ENCODE results near the gene PTPRA.

DNA sequence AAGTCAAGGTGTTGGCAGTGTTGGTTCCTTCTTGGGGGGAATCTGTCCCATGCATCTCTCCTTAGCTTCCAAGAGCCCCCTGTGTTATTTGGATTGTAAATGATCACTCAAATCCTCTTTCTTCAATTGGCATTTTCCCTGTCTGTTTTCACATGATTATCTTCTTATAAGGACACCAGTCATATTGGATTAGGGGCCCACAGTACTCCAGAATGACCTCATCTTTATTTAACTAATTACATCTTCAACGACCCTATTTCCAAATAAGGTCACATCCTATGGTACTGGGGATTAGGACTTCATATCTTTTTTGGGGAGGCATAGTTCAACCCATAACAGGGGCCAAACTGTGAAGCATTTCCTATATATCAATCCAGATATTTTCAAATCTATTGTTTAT lies 57.3 kb downstream of the PTPRA start:
- TF ChIP-seq, protein P1, sequence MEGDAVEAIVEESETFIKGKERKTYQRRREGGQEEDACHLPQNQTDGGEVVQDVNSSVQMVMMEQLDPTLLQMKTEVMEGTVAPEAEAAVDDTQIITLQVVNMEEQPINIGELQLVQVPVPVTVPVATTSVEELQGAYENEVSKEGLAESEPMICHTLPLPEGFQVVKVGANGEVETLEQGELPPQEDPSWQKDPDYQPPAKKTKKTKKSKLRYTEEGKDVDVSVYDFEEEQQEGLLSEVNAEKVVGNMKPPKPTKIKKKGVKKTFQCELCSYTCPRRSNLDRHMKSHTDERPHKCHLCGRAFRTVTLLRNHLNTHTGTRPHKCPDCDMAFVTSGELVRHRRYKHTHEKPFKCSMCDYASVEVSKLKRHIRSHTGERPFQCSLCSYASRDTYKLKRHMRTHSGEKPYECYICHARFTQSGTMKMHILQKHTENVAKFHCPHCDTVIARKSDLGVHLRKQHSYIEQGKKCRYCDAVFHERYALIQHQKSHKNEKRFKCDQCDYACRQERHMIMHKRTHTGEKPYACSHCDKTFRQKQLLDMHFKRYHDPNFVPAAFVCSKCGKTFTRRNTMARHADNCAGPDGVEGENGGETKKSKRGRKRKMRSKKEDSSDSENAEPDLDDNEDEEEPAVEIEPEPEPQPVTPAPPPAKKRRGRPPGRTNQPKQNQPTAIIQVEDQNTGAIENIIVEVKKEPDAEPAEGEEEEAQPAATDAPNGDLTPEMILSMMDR (IDR thresholded peaks at IDR 0.05): no peak
- no peak for TF ChIP-seq EZH2 (IDR thresholded peaks at IDR 0.05; ENCODE audit: borderline replicate concordance, insufficient read depth, low read depth, low read length, poor library complexity, severe bottlenecking)
